Left lung (tissue), 10 donors: ENCODE results near the gene KIF17. TPM values are rescaled to one million over a fixed set of nuclear protein-coding genes. Genes with fewer than 3 reads are reported as not detected.

Experiments used
- ATAC-seq: fragments of 200-7000 bp; cut with Tn5 transposase; one replicate; pipeline ENCODE4 v1.9.1; 2020; ENCODE audit warnings: moderate library complexity
- DNase-seq, 4 donors: peaks; one replicate each; pipeline ENCODE4 v3.0.0-alpha.2; 2013 to 2020
- H3K27ac ChIP-seq, 2 donors: fragments of 200-600 bp; sonication (generic) in 1 of 2; one replicate each; pipeline versions ENCODE4 v1.5.0 to v1.8.0; 2020 to 2021
- H3K27me3 ChIP-seq, 2 donors: fragments of 200-600 bp; sonication (generic) in 1 of 2; one replicate each; pipeline versions ENCODE4 v1.5.0 to v1.8.0; 2020 to 2021
- H3K36me3 ChIP-seq, 2 donors: fragments of 200-600 bp; sonication (generic) in 1 of 2; one replicate each; pipeline versions ENCODE4 v1.5.0 to v1.8.0; 2020 to 2021
- H3K4me1 ChIP-seq, 2 donors: fragments of 200-600 bp; one replicate each; pipeline ENCODE4 v1.8.0; 2021
- H3K4me3 ChIP-seq, 2 donors: fragments of 200-600 bp; sonication (generic) in 1 of 2; one replicate each; pipeline versions ENCODE4 v1.5.0 to v1.8.0; 2020 to 2021; ENCODE audit warnings: mild to moderate bottlenecking in 1 of 2
- H3K9me3 ChIP-seq, 2 donors: fragments of 200-600 bp; sonication (generic) in 1 of 2; one replicate each; pipeline versions ENCODE4 v1.5.0 to v1.8.0; 2020 to 2021
- intact Hi-C, 2 donors: fragments of 100-400 bp; cut with DNase I; formaldehyde crosslinking; loops; one replicate each; pipeline versions ENCODE4 v1.11.2 to v1.14.2; 2022
- polyA plus RNA-seq, 6 donors: library from polyadenylated mRNA; unstranded; fragments of 120-200 nt; gene quantifications; one replicate each; pipeline ENCODE4 v1.2.1, GENCODE V29; 2013; ENCODE audit not compliant: insufficient read length in 6 of 6
- total RNA-seq, 2 donors: library from RNA; stranded (reverse); fragmentation: NEBNext Ultra II Directional; extraction: Animal tissue kit (Norgen Biotek cat#: 25700); gene quantifications; one replicate each; pipeline ENCODE4 v1.2.1, GENCODE V29; 2021
- TF ChIP-seq, protein P1 (sequence below), 2 donors: fragments of 200-600 bp; sonication (generic) in 1 of 2; IDR thresholded peaks; one replicate each; pipeline versions ENCODE4 v1.5.0 to v1.8.0; 2021; ENCODE audit warnings: antibody characterized with exemption in 2 of 2
- donor health status: DM: no; HTN: yes; CAD: no.
- donor health status: DM: no; HTN: no; CAD: no.

Gene KIF17
- total and polyA plus RNA-seq, 8 donors = 4.1 to 12.1 (median 7.8) TPM

DNA sequence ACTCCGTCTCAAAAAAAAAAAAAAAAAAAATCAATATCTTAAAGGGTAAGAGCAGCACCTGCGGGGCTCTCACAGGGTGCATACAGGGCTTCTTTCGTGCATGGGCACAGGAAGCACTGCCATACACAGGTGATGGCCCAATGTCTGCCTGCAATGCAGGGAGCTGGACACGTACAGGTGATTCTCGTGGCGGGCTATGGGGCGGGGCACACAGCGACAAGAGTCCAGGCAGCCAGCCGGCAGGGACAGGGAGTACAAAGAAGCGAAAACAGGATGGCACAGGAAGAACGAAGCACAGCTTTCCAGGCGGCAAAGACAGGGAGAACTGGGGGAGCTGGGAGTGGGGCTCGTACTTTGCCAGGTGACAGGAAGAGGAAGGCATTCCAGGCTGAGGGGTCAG, 1.6 kb downstream of the KIF17 start:
- ATAC-seq = no peak
- no peak for DNase-seq
- H3K27me3 ChIP-seq = peaks cover 0 to 58% of the 10 kb centered on the region in 2 donors
- no peaks in the 10 kb centered on the region for H3K9me3 ChIP-seq
- H3K36me3 ChIP-seq = no peaks in the 10 kb centered on the region
- H3K27ac ChIP-seq = no peak overlapping the region
- TF ChIP-seq, protein P1, sequence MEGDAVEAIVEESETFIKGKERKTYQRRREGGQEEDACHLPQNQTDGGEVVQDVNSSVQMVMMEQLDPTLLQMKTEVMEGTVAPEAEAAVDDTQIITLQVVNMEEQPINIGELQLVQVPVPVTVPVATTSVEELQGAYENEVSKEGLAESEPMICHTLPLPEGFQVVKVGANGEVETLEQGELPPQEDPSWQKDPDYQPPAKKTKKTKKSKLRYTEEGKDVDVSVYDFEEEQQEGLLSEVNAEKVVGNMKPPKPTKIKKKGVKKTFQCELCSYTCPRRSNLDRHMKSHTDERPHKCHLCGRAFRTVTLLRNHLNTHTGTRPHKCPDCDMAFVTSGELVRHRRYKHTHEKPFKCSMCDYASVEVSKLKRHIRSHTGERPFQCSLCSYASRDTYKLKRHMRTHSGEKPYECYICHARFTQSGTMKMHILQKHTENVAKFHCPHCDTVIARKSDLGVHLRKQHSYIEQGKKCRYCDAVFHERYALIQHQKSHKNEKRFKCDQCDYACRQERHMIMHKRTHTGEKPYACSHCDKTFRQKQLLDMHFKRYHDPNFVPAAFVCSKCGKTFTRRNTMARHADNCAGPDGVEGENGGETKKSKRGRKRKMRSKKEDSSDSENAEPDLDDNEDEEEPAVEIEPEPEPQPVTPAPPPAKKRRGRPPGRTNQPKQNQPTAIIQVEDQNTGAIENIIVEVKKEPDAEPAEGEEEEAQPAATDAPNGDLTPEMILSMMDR (IDR thresholded peaks at IDR 0.05) = no peak
- peaks cover 0 to 10% of the 10 kb centered on the region in 2 donors for H3K4me1 ChIP-seq
- no peak overlapping the region for H3K4me3 ChIP-seq
- intact Hi-C loops = no loop called here

DNA sequence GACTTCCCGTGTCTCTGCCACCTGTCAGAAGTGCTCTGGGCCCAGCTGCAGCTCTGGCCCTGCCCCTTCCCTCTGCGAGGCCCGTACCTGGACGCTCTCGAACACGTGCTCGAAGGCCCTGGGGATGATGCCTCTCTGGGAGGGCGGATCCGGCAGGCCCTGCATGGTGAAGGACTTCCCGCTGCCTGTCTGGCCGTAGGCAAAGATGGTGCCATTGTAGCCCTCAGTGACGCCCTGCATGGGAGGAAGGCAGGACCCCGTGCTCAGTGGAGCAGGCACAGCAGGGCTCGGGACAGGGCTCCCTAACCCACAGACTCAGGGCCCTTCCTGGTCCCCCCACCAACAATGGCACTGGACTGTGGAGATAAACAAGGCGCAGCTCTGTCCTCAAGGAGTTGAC, 2.4 kb downstream of the KIF17 start:
- no peak overlapping the region for H3K4me3 ChIP-seq
- DNase-seq (no peak), ATAC-seq (no peak)
- H3K27ac ChIP-seq = no peak overlapping the region
- peaks cover 0 to 10% of the 10 kb centered on the region in 2 donors for H3K4me1 ChIP-seq
- H3K36me3 ChIP-seq = no peaks in the 10 kb centered on the region
- H3K9me3 ChIP-seq = no peaks in the 10 kb centered on the region
- TF ChIP-seq, protein P1 (IDR thresholded peaks at IDR 0.05) = no peak
- H3K27me3 ChIP-seq = peaks cover 0 to 60% of the 10 kb centered on the region in 2 donors
- intact Hi-C loops = no loop called here

DNA sequence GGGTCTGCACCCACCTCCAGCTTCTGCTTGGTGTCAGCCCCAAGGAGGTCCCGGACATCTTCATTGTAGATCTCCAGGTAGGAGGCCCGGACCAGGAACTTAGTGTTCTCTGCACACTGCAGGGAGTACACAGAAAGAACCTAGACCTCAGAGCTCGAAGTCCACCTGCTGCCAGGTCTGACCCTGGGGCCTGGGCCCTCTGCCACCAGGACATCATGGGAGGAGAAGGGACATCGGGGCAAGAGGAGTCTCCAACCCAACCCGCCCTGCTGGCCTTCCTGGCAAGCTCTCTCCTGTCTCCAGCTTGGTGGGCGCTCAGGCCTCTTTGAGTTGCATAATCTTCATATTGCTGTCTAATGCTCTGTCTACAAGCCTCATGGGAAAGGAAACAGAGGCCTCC, 4.4 kb downstream of the KIF17 start:
- H3K27me3 ChIP-seq = peaks cover 0 to 54% of the 10 kb centered on the region in 2 donors
- no peak overlapping the region for H3K4me3 ChIP-seq
- TF ChIP-seq, protein P1 (IDR thresholded peaks at IDR 0.05) = no peak
- no peaks in the 10 kb centered on the region for H3K9me3 ChIP-seq
- H3K4me1 ChIP-seq = peaks cover 0 to 10% of the 10 kb centered on the region in 2 donors
- H3K27ac ChIP-seq = no peak overlapping the region
- ATAC-seq (no peak), DNase-seq (no peak)
- intact Hi-C loops = no loop called here
- H3K36me3 ChIP-seq = no peaks in the 10 kb centered on the region

DNA sequence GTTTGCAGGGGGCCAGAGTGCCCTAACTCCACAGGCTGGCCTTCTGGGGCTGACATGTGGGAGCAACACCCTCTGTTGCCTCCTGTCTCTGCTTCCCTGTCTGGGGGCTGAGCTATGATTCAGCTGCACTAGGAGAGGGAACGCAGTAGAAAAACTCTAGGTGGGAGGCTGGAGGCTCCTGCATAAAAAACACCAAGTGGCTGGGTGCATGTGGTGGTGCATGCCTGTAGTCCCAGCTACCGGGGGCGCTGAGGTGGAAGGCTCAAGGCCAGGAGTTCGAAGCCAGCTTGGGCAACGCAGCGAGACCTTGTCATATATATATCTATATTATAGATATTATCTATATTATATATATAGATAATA, 5.6 kb downstream of the KIF17 start:
- intact Hi-C loops = no loop called here
- Histone ChIP-seq H3K27ac (no peak overlapping the region), H3K27me3 (peaks cover 0 to 42% of the 10 kb centered on the region in 2 donors), H3K36me3 (no peaks in the 10 kb centered on the region), H3K9me3 (no peaks in the 10 kb centered on the region), H3K4me1 (peaks cover 0 to 2% of the 10 kb centered on the region in 2 donors), H3K4me3 (no peak overlapping the region)
- no peak for ATAC-seq
- DNase-seq = no peak
- TF ChIP-seq, protein P1 (IDR thresholded peaks at IDR 0.05) = no peak

DNA sequence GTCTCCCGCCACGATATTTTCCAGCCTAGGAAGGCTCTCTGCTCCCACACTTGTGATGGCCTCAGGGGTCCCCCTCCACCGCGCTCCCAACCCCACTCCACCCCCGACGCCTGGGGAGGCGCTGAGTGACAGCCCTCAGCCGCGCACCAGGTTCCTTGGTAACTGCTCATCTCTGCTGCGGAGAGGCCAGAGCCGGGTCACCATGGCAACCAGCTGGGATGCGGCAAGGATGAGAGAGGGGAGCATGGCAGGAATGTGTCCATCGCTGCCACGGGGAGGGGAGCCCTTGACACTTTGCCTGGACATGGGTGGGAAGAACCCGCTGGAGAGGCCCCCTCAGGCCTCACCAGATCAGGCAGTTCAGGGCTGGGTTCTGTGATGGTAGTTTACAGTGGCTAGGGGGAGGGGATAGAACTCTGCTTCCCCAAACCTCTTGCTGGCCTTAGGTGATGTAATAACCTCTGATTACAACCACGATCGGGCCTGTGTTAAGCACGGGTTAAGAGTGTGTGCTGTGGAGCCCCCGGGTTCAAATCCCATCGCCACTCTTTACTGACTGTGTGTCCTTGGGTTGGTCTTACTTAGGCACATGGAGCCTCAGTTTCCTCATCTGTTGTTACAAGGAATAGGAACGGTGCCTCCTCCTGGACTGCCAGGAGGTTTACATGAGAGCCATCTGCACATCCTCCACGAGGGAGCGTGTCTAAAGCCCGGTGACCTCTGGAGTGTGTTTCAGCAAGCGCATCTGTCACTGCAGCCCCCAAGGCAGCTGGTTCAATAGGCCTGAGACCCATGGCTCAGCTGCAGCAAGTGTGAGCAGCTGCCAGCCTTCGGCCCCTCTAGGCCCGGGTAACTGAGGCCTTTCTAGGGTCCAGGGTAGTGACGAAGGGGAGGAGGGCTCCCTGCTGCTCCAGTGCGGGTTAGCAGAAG, 6.3 kb downstream of the KIF17 start:
- ATAC-seq (no peak), DNase-seq (no peak)
- no peak overlapping the region for H3K4me3 ChIP-seq
- H3K27me3 ChIP-seq = peaks cover 0 to 35% of the 10 kb centered on the region in 2 donors
- H3K9me3 ChIP-seq = no peaks in the 10 kb centered on the region
- intact Hi-C loops = no loop called here
- TF ChIP-seq, protein P1 (IDR thresholded peaks at IDR 0.05) = no peak
- H3K36me3 ChIP-seq = no peaks in the 10 kb centered on the region
- no peaks in the 10 kb centered on the region for H3K4me1 ChIP-seq
- no peak overlapping the region for H3K27ac ChIP-seq
